Measurements from ENCODE around the gene HOXC9. TPM values are rescaled to one million over a fixed set of nuclear protein-coding genes. Genes with fewer than 3 reads are reported as not detected.

HOXC9 gene
- total and polyA plus RNA-seq, 7 donors, result 6.4 to 31.1 (median 11.3) TPM

DNA sequence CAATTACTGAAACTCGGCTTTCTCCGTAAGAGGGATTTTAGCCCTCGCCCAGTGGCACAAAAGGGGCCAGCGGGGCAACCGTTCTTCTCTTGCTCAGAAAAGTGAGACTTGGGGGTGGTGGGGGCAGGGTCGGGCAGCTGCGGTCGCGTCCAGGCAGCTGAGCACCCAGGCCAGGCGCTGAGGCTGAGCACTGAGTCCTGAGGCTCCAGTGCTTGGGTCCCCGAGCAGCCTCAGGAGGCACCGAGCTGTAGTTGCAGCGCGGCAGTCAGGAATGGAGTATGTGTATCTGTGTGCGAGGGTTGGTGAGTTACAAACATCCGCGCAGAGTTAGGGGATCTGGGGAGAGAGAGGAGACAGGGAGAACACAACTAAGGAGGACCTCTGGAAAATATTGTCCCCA is 24.2 kb downstream of the HOXC9 start:
- H3K36me3 ChIP-seq (ENCODE audit: insufficient read depth in 1 of 2, low read depth in 1 of 2), result no peaks in the 10 kb centered on the region
- H3K4me1 ChIP-seq, result peaks cover 58% of the 10 kb centered on the region
- peak in 1 of 2 donors; percentile 62 for DNase-seq
- ATAC-seq, result peak; percentile 21 to 44 (median 32)
- no peaks in the 10 kb centered on the region for H3K9me3 ChIP-seq
- no peaks in the 10 kb centered on the region for H3K27me3 ChIP-seq (ENCODE audit: insufficient read depth in 3 of 3, low read length in 2 of 3)
- peak overlapping the region; percentile 99 for H3K27ac ChIP-seq
- intact Hi-C loops (cut with DNase I), result loop anchor here in 1 of 2 donors (1.0 kb wide), 1 partner anchor 41 kb away; no protein-coding TSS in a partner anchor
- TF ChIP-seq CTCF (IDR thresholded peaks at IDR 0.05), result no peak
- H3K4me3 ChIP-seq, result peak overlapping the region; percentile 77
- WGBS, 3 donors, result 7 to 13% (median 10%) methylated on average over 17 of the region's 17 CpGs

DNA sequence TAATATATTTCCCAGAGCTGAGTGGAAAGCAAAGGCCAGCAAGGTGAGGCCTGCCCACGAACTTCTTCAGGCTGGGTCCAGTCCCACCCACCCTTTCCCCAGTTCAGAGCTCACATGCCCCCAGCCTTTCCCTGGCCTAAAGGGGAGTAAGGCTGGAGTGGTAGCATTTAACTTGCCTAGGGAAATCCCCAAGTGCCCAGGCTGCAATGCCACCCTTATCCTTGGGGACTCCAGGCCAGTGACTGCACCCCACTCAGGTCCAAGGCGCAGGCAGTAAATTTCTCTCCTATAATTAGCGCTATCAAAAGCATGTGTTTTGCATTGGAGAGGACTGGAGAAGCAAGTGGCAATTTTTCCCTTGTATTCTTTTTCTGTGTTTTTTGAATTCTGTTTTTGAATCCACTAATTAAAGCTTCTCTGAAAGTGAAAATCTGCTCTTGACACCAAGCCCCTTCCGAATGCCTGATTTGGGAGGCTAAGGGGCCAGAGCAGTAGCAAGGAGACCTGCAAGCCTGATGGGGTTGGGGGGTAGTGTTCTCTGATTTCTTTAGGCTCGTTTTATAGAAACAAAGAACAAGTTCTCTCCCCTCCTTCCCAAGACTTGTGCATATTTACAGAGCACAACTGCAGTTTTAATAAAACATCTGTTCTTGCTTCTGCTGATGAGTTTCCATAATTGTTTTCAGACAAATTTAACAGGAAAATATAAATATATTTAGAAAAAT is 24.8 kb downstream of the HOXC9 start:
- Histone ChIP-seq H3K27ac (peak overlapping the region; percentile 99), H3K4me3 (peak overlapping the region; percentile 77), H3K4me1 (peaks cover 62% of the 10 kb centered on the region), H3K27me3 (ENCODE audit: insufficient read depth in 3 of 3, low read length in 2 of 3) (no peaks in the 10 kb centered on the region), H3K36me3 (ENCODE audit: insufficient read depth in 1 of 2, low read depth in 1 of 2) (no peaks in the 10 kb centered on the region), H3K9me3 (no peaks in the 10 kb centered on the region)
- WGBS, 3 donors, result 8 to 24% (median 12%) methylated on average over 5 of the region's 5 CpGs
- ATAC-seq (peak in 2 of 4 donors; percentile 16 to 19), DNase-seq (peak in 1 of 2 donors; percentile 57)
- TF ChIP-seq CTCF (IDR thresholded peaks at IDR 0.05), result no peak
- intact Hi-C loops (cut with DNase I), result loop anchor here (1.0 kb wide), 2 partner anchors 41 to 42 kb away; no protein-coding TSS in a partner anchor

DNA sequence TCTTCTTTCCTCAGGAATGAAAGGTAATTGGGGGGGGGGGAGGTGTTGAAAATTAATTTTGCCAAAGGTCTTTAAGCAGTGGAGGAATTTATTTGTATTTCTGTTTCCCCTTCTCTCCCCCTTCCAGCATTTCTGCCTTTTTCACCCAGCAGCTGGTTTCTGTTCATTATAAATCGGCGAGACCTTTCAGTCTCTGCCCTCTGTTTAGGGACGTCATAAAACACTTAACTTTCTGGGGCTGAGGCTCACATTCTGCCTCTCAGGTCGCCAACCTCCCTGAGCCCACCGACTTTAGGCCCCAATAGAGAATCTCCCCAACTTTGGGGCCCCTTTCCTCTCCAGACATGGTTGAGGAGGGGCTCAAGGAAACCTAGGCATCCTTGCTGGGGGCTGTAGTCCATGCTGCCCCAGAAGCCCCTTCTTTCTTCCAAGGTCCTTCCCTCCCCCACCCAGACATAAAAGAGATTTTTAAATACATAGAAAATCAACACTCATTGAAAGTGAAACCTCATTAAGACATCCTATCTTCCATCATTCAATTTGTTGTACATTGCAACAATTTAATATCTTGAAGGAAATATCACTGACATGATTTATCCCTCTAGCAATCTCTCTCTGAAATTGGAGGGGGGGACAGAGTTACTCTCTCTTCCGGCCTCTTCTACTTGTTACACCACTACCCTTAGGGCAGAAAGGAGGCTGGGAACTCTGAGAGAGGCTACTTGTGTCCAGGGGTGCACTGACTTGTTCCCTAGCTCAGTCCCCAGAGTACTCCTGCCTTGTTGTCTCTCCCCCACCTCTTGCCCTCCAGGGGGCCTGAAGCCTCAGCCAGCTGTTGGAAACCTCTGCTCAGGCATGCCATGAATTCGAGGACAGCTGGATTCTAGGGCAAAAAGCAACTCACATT is 25.8 kb downstream of the HOXC9 start:
- Histone ChIP-seq H3K4me3 (peak overlapping the region; percentile 77), H3K27ac (peak overlapping the region; percentile 99), H3K36me3 (ENCODE audit: insufficient read depth in 1 of 2, low read depth in 1 of 2) (no peaks in the 10 kb centered on the region), H3K9me3 (no peaks in the 10 kb centered on the region), H3K27me3 (ENCODE audit: insufficient read depth in 3 of 3, low read length in 2 of 3) (no peaks in the 10 kb centered on the region), H3K4me1 (peaks cover 57% of the 10 kb centered on the region)
- peak in 1 of 2 donors; percentile 48 for DNase-seq
- WGBS, 3 donors, result 10 to 28% (median 13%) methylated on average over 7 of the region's 7 CpGs
- intact Hi-C loops (cut with DNase I), result loop anchor here in 1 of 2 donors (1.0 kb wide), 1 partner anchor 43 kb away; no protein-coding TSS in a partner anchor
- TF ChIP-seq CTCF (IDR thresholded peaks at IDR 0.05), result no peak
- ATAC-seq, result peak in 1 of 4 donors; percentile 18

GRCh38 chr12:54026640-54027441 is 26.9 kb downstream of the HOXC9 start:
- Histone ChIP-seq H3K9me3 (no peaks in the 10 kb centered on the region), H3K4me3 (peak overlapping the region; percentile 77), H3K27me3 (ENCODE audit: insufficient read depth in 3 of 3, low read length in 2 of 3) (peaks cover 0 to 4% (median 0%) of the 10 kb centered on the region in 3 donors), H3K27ac (peak overlapping the region; percentile 99), H3K36me3 (ENCODE audit: insufficient read depth in 1 of 2, low read depth in 1 of 2) (no peaks in the 10 kb centered on the region), H3K4me1 (peaks cover 51% of the 10 kb centered on the region)
- TF ChIP-seq CTCF (IDR thresholded peaks at IDR 0.05), result no peak
- WGBS, 3 donors, result 20 to 45% (median 26%) methylated on average over 22 of the region's 22 CpGs
- DNase-seq, result peak in 1 of 2 donors; percentile 55
- intact Hi-C loops (cut with DNase I), result no loop called here
- ATAC-seq, result peak in 1 of 4 donors; percentile 11

All from psoas muscle (tissue), 8 donors.